ENCODE results near the gene GALNTL6.
"Not testable (repeated sequence)": the region's sequence is repeated elsewhere in the genome, so short reads cannot be mapped to it uniquely, and the experiment has no call there.

GALNTL6 gene

GRCh38 chr4:172392741-172393140 lies 579.5 kb downstream of the GALNTL6 start:
- DNase-seq (ENCODE audit: low spot score): no peak

GRCh38 chr4:172393220-172393619 lies 580.0 kb downstream of the GALNTL6 start:
- DNase-seq (ENCODE audit: low spot score): no peak

- no peak for DNase-seq (ENCODE audit: low spot score)
Measured at GRCh38 chr4:172404676-172405075, 591.5 kb downstream of the GALNTL6 start.

- no peak for DNase-seq (ENCODE audit: low spot score)
Measured at GRCh38 chr4:172410363-172410762, 597.2 kb downstream of the GALNTL6 start.

GRCh38 chr4:172411149-172411548 lies 597.9 kb downstream of the GALNTL6 start:
- DNase-seq (ENCODE audit: low spot score): no peak

- DNase-seq (ENCODE audit: low spot score): no peak
Measured at GRCh38 chr4:172412851-172413580, 599.8 kb downstream of the GALNTL6 start.

- DNase-seq (ENCODE audit: low spot score): not testable (repeated sequence)
Measured at GRCh38 chr4:172428979-172429378, 615.8 kb downstream of the GALNTL6 start.

- DNase-seq (ENCODE audit: low spot score): peak; percentile 1
Measured at GRCh38 chr4:172480471-172480870, 667.3 kb downstream of the GALNTL6 start.

GRCh38 chr4:172481802-172482508 lies 668.8 kb downstream of the GALNTL6 start:
- DNase-seq (ENCODE audit: low spot score): no peak

- DNase-seq (ENCODE audit: low spot score): no peak
Measured at GRCh38 chr4:172485007-172485406, 671.8 kb downstream of the GALNTL6 start.

- no peak for DNase-seq (ENCODE audit: low spot score)
Measured at GRCh38 chr4:172486531-172486930, 673.3 kb downstream of the GALNTL6 start.

- DNase-seq (ENCODE audit: low spot score): no peak
Measured at GRCh38 chr4:172489861-172490260, 676.7 kb downstream of the GALNTL6 start.

- no peak for DNase-seq (ENCODE audit: low spot score)
Measured at GRCh38 chr4:172495769-172496168, 682.6 kb downstream of the GALNTL6 start.

- DNase-seq (ENCODE audit: low spot score): no peak
Measured at GRCh38 chr4:172497321-172497720, 684.1 kb downstream of the GALNTL6 start.

GRCh38 chr4:172514011-172514410 lies 700.8 kb downstream of the GALNTL6 start:
- DNase-seq (ENCODE audit: low spot score): no peak

- no peak for DNase-seq (ENCODE audit: low spot score)
Measured at GRCh38 chr4:172514801-172515200, 701.6 kb downstream of the GALNTL6 start.

GRCh38 chr4:172515266-172515879 lies 702.2 kb downstream of the GALNTL6 start:
- peak; percentile 5 for DNase-seq (ENCODE audit: low spot score)

- no peak for DNase-seq (ENCODE audit: low spot score)
Measured at GRCh38 chr4:172517391-172517790, 704.2 kb downstream of the GALNTL6 start.

GRCh38 chr4:172521248-172521647 lies 708.0 kb downstream of the GALNTL6 start:
- DNase-seq (ENCODE audit: low spot score): no peak

- DNase-seq (ENCODE audit: low spot score): no peak
Measured at GRCh38 chr4:172521680-172522079, 708.5 kb downstream of the GALNTL6 start.

- DNase-seq (ENCODE audit: low spot score): no peak
Measured at GRCh38 chr4:172543249-172543648, 730.0 kb downstream of the GALNTL6 start.

- DNase-seq (ENCODE audit: low spot score): no peak
Measured at GRCh38 chr4:172546782-172547181, 733.6 kb downstream of the GALNTL6 start.

GRCh38 chr4:172547724-172548123 lies 734.5 kb downstream of the GALNTL6 start:
- DNase-seq (ENCODE audit: low spot score): no peak

All from hepatic stellate cell (primary cell).